Prostate gland (tissue), 2 donors: ENCODE data around the gene SCN4A.

Source experiments
- POLR2A ChIP-seq: fragments of 450-650 bp; IDR thresholded peaks from one replicate; pipeline ENCODE4 v1.6.1; 2016; ENCODE audit warnings: antibody characterized with exemption, mild to moderate bottlenecking
- TF ChIP-seq, protein P1 (sequence below), 4 experiments: fragments of 200-600 bp in 2 of 4; fragments of 450-650 bp in 2 of 4; sonication (generic) in 2 of 4; IDR thresholded peaks; 1 replicate in 3 of 4; 2 replicates in 1 of 4; pipeline ENCODE4 v1.5.1; 2016 to 2019; ENCODE audit warnings: antibody characterized with exemption in 4 of 4, mild to moderate bottlenecking in 2 of 4, moderate library complexity in 2 of 4

DNA sequence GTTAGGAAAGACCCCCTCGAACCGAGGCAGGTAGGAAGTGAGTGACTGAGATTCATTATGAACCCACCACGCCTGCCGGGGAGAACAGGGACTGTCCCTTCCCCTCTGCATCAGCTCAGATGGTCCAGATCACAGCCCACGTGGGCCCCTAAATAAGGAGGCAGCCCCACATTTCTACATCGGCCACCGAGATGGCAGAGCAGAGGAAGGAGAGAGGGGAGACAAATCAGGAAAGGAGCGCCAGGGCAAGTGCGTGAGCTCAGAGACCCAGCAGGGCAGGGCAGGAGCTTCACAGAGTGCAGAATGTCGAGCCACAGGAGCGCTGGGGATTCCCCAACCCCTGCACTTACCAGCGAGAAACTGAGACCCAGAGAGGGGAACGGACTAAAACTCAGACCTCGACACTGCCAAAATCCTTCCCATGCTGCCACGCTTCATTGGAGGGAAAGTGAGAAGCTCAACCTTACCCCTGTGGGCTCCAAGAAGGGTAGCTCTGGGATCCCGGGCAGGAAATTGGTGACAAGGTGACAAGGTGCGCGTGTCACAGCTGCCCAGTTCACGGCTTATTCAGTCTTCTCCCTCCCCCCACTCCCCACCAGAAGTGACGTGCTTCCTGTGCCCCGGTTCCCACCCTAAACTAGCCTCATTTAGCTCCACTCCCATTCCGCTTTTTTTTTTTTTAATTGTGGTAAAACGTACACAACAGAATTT, 47.5 kb upstream of the SCN4A start, which contains the start of gene ICAM2:
- TF ChIP-seq POLR2A: no peak
- TF ChIP-seq, protein P1, sequence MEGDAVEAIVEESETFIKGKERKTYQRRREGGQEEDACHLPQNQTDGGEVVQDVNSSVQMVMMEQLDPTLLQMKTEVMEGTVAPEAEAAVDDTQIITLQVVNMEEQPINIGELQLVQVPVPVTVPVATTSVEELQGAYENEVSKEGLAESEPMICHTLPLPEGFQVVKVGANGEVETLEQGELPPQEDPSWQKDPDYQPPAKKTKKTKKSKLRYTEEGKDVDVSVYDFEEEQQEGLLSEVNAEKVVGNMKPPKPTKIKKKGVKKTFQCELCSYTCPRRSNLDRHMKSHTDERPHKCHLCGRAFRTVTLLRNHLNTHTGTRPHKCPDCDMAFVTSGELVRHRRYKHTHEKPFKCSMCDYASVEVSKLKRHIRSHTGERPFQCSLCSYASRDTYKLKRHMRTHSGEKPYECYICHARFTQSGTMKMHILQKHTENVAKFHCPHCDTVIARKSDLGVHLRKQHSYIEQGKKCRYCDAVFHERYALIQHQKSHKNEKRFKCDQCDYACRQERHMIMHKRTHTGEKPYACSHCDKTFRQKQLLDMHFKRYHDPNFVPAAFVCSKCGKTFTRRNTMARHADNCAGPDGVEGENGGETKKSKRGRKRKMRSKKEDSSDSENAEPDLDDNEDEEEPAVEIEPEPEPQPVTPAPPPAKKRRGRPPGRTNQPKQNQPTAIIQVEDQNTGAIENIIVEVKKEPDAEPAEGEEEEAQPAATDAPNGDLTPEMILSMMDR (IDR thresholded peaks at IDR 0.05): no peak
